DND-41 (cell line): ENCODE results near the gene NACC2.

Source experiments
- ATAC-seq: fragments of 200-7000 bp; cut with Tn5 transposase; 3 replicates; pipeline ENCODE4 v1.9.1; 2021; ENCODE audit warnings: low read depth; ENCODE audit not compliant: insufficient read depth
- DNase-seq: peaks from one replicate; pipeline ENCODE4 v3.0.0-alpha.2; 2020
- H2AFZ ChIP-seq: 2 replicates; pipeline ENCODE4 v1.6.0; 2012; ENCODE audit warnings: low read depth, low read length
- H3K27ac ChIP-seq: 2 replicates; pipeline ENCODE4 v1.5.1; 2012; ENCODE audit warnings: low read length, inconsistent platforms
- H3K27me3 ChIP-seq: fragments of 200-600 bp; sonication (generic); 2 replicates; pipeline ENCODE4 v1.6.0; 2012; ENCODE audit warnings: low read length, mild to moderate bottlenecking, inconsistent platforms; ENCODE audit not compliant: insufficient read depth, poor library complexity
- H3K36me3 ChIP-seq: 2 replicates; pipeline ENCODE4 v1.5.1; 2012; ENCODE audit warnings: low read length, inconsistent platforms; ENCODE audit not compliant: insufficient read depth
- H3K4me1 ChIP-seq: 2 replicates; pipeline ENCODE4 v1.5.1; 2012; ENCODE audit warnings: mild to moderate bottlenecking, low read length; ENCODE audit not compliant: insufficient read depth
- H3K4me2 ChIP-seq: 2 replicates; pipeline ENCODE4 v1.6.0; 2012; ENCODE audit warnings: mild to moderate bottlenecking, moderate library complexity, low read length, inconsistent platforms; ENCODE audit not compliant: insufficient read depth
- H3K4me3 ChIP-seq, 2 experiments: fragments of 200-600 bp in 1 of 2; shearing (Covaris generic) in 1 of 2; 2 replicates each; pipeline ENCODE4 v1.5.1; 2012 to 2016; ENCODE audit warnings: inconsistent platforms in 2 of 2, low read length in 2 of 2, mild to moderate bottlenecking in 2 of 2, low read depth in 1 of 2, moderate library complexity in 1 of 2
- H3K79me2 ChIP-seq: 2 replicates; pipeline ENCODE4 v1.6.0; 2012; ENCODE audit warnings: low read length, inconsistent platforms; ENCODE audit not compliant: insufficient read depth
- H3K9ac ChIP-seq: 2 replicates; pipeline ENCODE4 v1.6.0; 2012; ENCODE audit warnings: low read depth, mild to moderate bottlenecking, inconsistent platforms, low read length, moderate library complexity
- H3K9me3 ChIP-seq: 2 replicates; pipeline ENCODE4 v1.5.1; 2012; ENCODE audit warnings: low read length, moderate library complexity, mild to moderate bottlenecking, inconsistent platforms; ENCODE audit not compliant: insufficient read depth, severe bottlenecking
- H4K20me1 ChIP-seq: 2 replicates; pipeline ENCODE4 v1.6.0; 2012; ENCODE audit warnings: low read length; ENCODE audit not compliant: insufficient read depth
- CTCF ChIP-seq: IDR thresholded peaks from 2 replicates; pipeline ENCODE4 v1.5.1; 2012; ENCODE audit warnings: borderline replicate concordance, low read length, moderate library complexity, mild to moderate bottlenecking; ENCODE audit not compliant: poor library complexity, severe bottlenecking; ENCODE audit errors: extremely low read depth
- EZH2 ChIP-seq: IDR thresholded peaks from 3 replicates; pipeline ENCODE4 v1.6.1; 2012; ENCODE audit warnings: borderline replicate concordance, low read depth, mild to moderate bottlenecking, moderate library complexity, low read length, inconsistent platforms; ENCODE audit not compliant: severe bottlenecking

Gene NACC2

DNA sequence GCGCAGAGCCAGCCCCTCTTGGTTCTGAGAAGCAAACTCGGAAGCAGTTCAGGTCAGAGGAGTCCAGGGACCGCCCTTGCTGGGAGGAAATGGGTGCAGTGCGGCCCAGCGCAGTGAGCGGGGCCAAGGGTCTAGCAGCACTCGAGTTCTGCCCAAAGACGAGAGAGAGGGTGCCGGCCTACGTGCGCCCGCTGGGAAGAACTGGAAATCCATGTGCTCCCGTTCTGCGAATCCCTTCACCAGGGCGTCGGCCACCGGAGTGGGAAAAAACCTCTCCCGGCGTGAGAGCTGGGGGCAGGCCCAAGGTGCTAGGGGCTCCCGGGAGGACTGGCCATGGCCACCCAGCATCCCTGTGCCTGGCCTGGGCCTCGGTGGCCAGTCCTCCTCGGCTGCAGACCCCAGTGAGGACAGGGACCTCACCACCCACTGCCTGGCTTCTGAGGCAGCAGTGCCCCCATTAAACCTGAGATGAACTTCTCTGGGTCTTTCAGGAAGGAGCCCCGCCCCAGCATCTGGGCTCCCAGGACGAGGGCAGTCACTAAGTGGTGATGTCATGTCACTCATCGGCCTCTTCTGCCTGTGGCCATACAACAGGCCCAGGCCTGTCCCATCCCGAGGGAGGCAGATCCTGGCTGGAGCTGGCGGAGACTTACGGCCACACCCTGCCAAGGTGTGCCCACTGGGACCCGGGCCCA, 13.0 kb upstream of the NACC2 start:
- Histone ChIP-seq H3K27ac (no peak overlapping the region), H3K4me3 (no peak overlapping the region), H4K20me1 (no peaks in the 10 kb centered on the region; the same call in 1 of the 2 replicates), H3K4me1 (peaks cover 37% of the 10 kb centered on the region), H2AFZ (no peak overlapping the region), H3K36me3 (no peaks in the 10 kb centered on the region), H3K9me3 (no peaks in the 10 kb centered on the region), H3K9ac (no peak overlapping the region), H3K27me3 (no peaks in the 10 kb centered on the region), H3K4me2 (no peak overlapping the region), H3K79me2 (no peaks in the 10 kb centered on the region)
- TF ChIP-seq CTCF (no peak), EZH2 (no peak)
- DNase-seq (no peak), ATAC-seq (no peak)

GRCh38 chr9:136107155-136107952, 12.3 kb upstream of the NACC2 start:
- Histone ChIP-seq H3K9ac (peak overlapping the region; percentile 21; the same call in 1 of the 2 replicates), H3K36me3 (no peaks in the 10 kb centered on the region), H3K4me1 (peaks cover 37% of the 10 kb centered on the region), H4K20me1 (no peaks in the 10 kb centered on the region; the same call in 1 of the 2 replicates), H3K27ac (peak overlapping the region; percentile 59; the same call in 1 of the 2 replicates), H3K79me2 (no peaks in the 10 kb centered on the region), H3K9me3 (no peaks in the 10 kb centered on the region), H2AFZ (no peak overlapping the region), H3K27me3 (no peaks in the 10 kb centered on the region), H3K4me2 (peak overlapping the region; percentile 22; the same call in 1 of the 2 replicates), H3K4me3 (no peak overlapping the region)
- ATAC-seq, result no peak; the same call in 2 of the 3 replicates
- DNase-seq, result peak; percentile 53
- TF ChIP-seq EZH2 (no peak), CTCF (no peak)

- no peak overlapping the region for H3K4me3 ChIP-seq
- TF ChIP-seq EZH2, result no peak
- TF ChIP-seq CTCF, result no peak
- no peak overlapping the region for H3K9ac ChIP-seq
- no peaks in the 10 kb centered on the region for H3K79me2 ChIP-seq
- ATAC-seq (no peak), DNase-seq (no peak)
- no peaks in the 10 kb centered on the region for H3K9me3 ChIP-seq
- no peaks in the 10 kb centered on the region; the same call in 1 of the 2 replicates for H4K20me1 ChIP-seq
- H3K27ac ChIP-seq, result no peak overlapping the region
- no peak overlapping the region for H3K4me2 ChIP-seq
- H3K36me3 ChIP-seq, result no peaks in the 10 kb centered on the region
- no peaks in the 10 kb centered on the region for H3K27me3 ChIP-seq
- peaks cover 32% of the 10 kb centered on the region for H3K4me1 ChIP-seq
- no peak overlapping the region for H2AFZ ChIP-seq
These were observed 10.5 kb upstream of the NACC2 start for GRCh38 chr9:136105398-136106135.
